Ovary (tissue), 3 donors: ENCODE data around the gene KRTAP17-1.

Experiments used
- EP300 ChIP-seq: sonication (generic); formaldehyde crosslinking; IDR thresholded peaks from one replicate; pipeline ENCODE4 v1.6.1; 2017; ENCODE audit warnings: antibody characterized with exemption
- TF ChIP-seq, protein P1 (sequence below), 3 donors: fragments of 450-650 bp in 2 of 3; fragments of 200-600 bp in 1 of 3; IDR thresholded peaks; one replicate each; pipeline versions ENCODE4 v1.5.1 to v1.8.0; 2016 to 2022; ENCODE audit warnings: antibody characterized with exemption in 3 of 3, mild to moderate bottlenecking in 1 of 3
- donor health status: DM: no; HTN: no; CAD: no.

DNA sequence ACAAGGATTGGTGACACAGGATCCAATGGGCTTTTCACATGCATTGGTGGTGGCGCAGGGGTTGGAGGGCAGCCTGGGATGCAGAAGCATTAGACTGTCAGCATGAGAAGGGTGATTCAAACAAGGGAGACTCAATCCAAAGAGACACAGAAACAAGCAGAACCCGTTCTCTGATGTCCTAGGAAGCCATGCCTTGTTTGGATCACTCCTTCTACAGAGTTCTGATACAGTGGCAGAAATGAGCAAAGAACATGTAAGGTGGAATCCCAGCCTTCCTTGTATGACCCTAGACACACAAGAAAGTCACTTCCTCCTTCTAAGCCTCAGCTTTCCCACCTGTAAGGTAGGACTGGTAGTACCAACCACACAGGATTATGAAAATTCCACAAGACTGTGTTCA, 48.4 kb upstream of the KRTAP17-1 start:
- TF ChIP-seq, protein P1, sequence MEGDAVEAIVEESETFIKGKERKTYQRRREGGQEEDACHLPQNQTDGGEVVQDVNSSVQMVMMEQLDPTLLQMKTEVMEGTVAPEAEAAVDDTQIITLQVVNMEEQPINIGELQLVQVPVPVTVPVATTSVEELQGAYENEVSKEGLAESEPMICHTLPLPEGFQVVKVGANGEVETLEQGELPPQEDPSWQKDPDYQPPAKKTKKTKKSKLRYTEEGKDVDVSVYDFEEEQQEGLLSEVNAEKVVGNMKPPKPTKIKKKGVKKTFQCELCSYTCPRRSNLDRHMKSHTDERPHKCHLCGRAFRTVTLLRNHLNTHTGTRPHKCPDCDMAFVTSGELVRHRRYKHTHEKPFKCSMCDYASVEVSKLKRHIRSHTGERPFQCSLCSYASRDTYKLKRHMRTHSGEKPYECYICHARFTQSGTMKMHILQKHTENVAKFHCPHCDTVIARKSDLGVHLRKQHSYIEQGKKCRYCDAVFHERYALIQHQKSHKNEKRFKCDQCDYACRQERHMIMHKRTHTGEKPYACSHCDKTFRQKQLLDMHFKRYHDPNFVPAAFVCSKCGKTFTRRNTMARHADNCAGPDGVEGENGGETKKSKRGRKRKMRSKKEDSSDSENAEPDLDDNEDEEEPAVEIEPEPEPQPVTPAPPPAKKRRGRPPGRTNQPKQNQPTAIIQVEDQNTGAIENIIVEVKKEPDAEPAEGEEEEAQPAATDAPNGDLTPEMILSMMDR (IDR thresholded peaks at IDR 0.05): no peak
- no peak for TF ChIP-seq EP300
